Measurements from ENCODE around the gene ZNF462.

ZNF462 gene

GRCh38 chr9:106961623-106962022 is 98.7 kb downstream of the ZNF462 start:
- in situ Hi-C loops (cut with MboI; ENCODE audit: low pct_unique_long_range_greater_than_20kb, low sequenced_read_pairs, unreplicated experiment), result no loop called here
- TF ChIP-seq CTCF (IDR thresholded peaks at IDR 0.05; ENCODE audit: extremely low read depth, insufficient read depth, missing control alignments), result no peak
- DNase-seq (ENCODE audit: low spot score), result no peak

- no peak for TF ChIP-seq CTCF (IDR thresholded peaks at IDR 0.05; ENCODE audit: extremely low read depth, insufficient read depth, missing control alignments)
- DNase-seq (ENCODE audit: low spot score), result no peak
- in situ Hi-C loops (cut with MboI; ENCODE audit: low pct_unique_long_range_greater_than_20kb, low sequenced_read_pairs, unreplicated experiment), result no loop called here
These were observed 99.2 kb downstream of the ZNF462 start for GRCh38 chr9:106962122-106962521.

GRCh38 chr9:106962615-106963363 is 99.8 kb downstream of the ZNF462 start:
- no peak for TF ChIP-seq CTCF (IDR thresholded peaks at IDR 0.05; ENCODE audit: extremely low read depth, insufficient read depth, missing control alignments)
- in situ Hi-C loops (cut with MboI; ENCODE audit: low pct_unique_long_range_greater_than_20kb, low sequenced_read_pairs, unreplicated experiment), result no loop called here
- no peak for DNase-seq (ENCODE audit: low spot score)

GRCh38 chr9:106963684-106964083 is 100.7 kb downstream of the ZNF462 start:
- TF ChIP-seq CTCF (IDR thresholded peaks at IDR 0.05; ENCODE audit: extremely low read depth, insufficient read depth, missing control alignments), result no peak
- in situ Hi-C loops (cut with MboI; ENCODE audit: low pct_unique_long_range_greater_than_20kb, low sequenced_read_pairs, unreplicated experiment), result no loop called here
- DNase-seq (ENCODE audit: low spot score), result no peak

- no peak for DNase-seq (ENCODE audit: low spot score)
- TF ChIP-seq CTCF (IDR thresholded peaks at IDR 0.05; ENCODE audit: extremely low read depth, insufficient read depth, missing control alignments), result no peak
- in situ Hi-C loops (cut with MboI; ENCODE audit: low pct_unique_long_range_greater_than_20kb, low sequenced_read_pairs, unreplicated experiment), result no loop called here
These were observed 101.4 kb downstream of the ZNF462 start for GRCh38 chr9:106964329-106964728.

- in situ Hi-C loops (cut with MboI; ENCODE audit: low pct_unique_long_range_greater_than_20kb, low sequenced_read_pairs, unreplicated experiment), result no loop called here
- TF ChIP-seq CTCF (IDR thresholded peaks at IDR 0.05; ENCODE audit: extremely low read depth, insufficient read depth, missing control alignments), result no peak
- DNase-seq (ENCODE audit: low spot score), result no peak
These were observed 102.0 kb downstream of the ZNF462 start for GRCh38 chr9:106964822-106965525.

Data from GM13977 (cell line).